Endothelial cell of umbilical vein (primary cell): ENCODE data around the gene ENTPD3.

Experiments used
- CTCF ChIP-seq, 2 donors: IDR thresholded peaks; 1 replicate in 1 of 2; 2 replicates in 1 of 2; pipeline ENCODE4 v1.5.1; 2011; ENCODE audit warnings: low read length in 2 of 2, mild to moderate bottlenecking in 2 of 2, moderate library complexity in 2 of 2, control low read depth in 1 of 2, inconsistent platforms in 1 of 2, low read depth in 1 of 2; ENCODE audit not compliant: insufficient read depth in 1 of 2; ENCODE audit errors: extremely low read depth in 1 of 2
- EZH2 ChIP-seq: IDR thresholded peaks from 2 replicates; pipeline ENCODE4 v1.6.1; 2012; ENCODE audit warnings: borderline replicate concordance, low read depth, mild to moderate bottlenecking, moderate library complexity, low read length, inconsistent platforms; ENCODE audit not compliant: severe bottlenecking
- FOS ChIP-seq: IDR thresholded peaks from 2 replicates; pipeline ENCODE4 v1.6.1; 2011; ENCODE audit warnings: mild to moderate bottlenecking, low read length, moderate library complexity, borderline replicate concordance; ENCODE audit not compliant: insufficient read depth
- GATA2 ChIP-seq: IDR thresholded peaks from 2 replicates; pipeline ENCODE4 v1.7.0; 2011; ENCODE audit warnings: low read depth, mild to moderate bottlenecking, moderate library complexity, mixed read lengths, low read length; ENCODE audit not compliant: insufficient read length, insufficient read depth
- JUN ChIP-seq: IDR thresholded peaks from 2 replicates; pipeline ENCODE4 v1.6.1; 2011; ENCODE audit warnings: borderline replicate concordance, low read depth; ENCODE audit not compliant: insufficient read length, insufficient read depth
- MAX ChIP-seq: IDR thresholded peaks from 2 replicates; pipeline ENCODE4 v1.6.1; 2011; ENCODE audit not compliant: insufficient read depth, insufficient read length
- MYC ChIP-seq: IDR thresholded peaks from one replicate; pipeline ENCODE4 v1.6.1; 2011; ENCODE audit warnings: mild to moderate bottlenecking, low read depth, low read length
- POLR2A ChIP-seq: IDR thresholded peaks from 2 replicates; pipeline ENCODE4 v1.6.1; 2012; ENCODE audit warnings: low read depth, mild to moderate bottlenecking, control low read depth, low read length
- POLR2AphosphoS5 ChIP-seq: IDR thresholded peaks from 2 replicates; pipeline ENCODE4 v1.6.1; 2012; ENCODE audit warnings: low read depth, mild to moderate bottlenecking, control low read depth, low read length, moderate library complexity; ENCODE audit not compliant: insufficient read depth

GRCh38 chr3:40340541-40341170 is 46.3 kb upstream of the ENTPD3 start:
- TF ChIP-seq POLR2A (no peak), CTCF (IDR thresholded peaks at IDR 0.05; ENCODE audit: extremely low read depth in 1 of 2, insufficient read depth in 1 of 2, low read depth in 1 of 2, low read length in 2 of 2) (no peak), JUN (no peak), MAX (no peak), MYC (no peak), POLR2AphosphoS5 (no peak), EZH2 (no peak), FOS (no peak), GATA2 (no peak)
